Measurements from ENCODE around the gene TOPORS.

The TOPORS gene

DNA sequence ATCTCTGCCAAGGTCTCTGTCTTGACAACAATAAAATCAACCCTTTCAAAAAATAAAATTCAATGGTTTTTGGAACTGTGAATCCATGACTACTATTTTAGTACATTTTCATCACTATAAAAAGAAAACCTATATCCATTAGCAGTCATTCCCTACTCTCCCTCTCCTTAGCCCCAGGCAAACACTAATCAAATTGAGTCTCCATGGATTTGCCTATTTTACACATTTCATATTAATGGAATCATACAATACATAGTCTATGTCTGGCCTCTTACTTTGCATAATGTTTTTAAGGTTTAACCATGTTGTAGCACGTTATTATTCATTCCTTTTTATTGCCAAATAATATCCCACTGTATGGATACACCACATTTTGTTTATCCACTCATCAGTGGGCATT, 50.5 kb downstream of the TOPORS start:
- no peak for DNase-seq

DNA sequence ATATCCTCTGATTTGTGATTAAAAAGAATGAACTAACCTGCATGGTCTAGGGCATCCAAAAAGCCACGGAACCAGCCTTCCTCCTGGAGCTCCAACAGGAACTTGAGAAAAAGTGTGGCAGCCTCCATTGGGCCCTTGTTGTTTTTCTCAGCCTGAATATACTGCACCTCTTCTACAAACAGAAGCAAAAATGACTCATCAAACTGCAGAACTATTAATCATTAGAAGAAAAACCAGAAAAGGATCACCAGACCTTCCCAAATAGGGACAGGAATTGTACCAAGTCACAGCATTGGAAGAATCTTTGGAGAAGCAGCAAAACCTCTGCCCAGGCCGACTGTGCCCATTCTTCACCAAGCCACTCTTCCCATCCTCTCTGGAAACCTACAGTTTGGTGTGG, 51.6 kb downstream of the TOPORS start:
- DNase-seq: no peak

DNA sequence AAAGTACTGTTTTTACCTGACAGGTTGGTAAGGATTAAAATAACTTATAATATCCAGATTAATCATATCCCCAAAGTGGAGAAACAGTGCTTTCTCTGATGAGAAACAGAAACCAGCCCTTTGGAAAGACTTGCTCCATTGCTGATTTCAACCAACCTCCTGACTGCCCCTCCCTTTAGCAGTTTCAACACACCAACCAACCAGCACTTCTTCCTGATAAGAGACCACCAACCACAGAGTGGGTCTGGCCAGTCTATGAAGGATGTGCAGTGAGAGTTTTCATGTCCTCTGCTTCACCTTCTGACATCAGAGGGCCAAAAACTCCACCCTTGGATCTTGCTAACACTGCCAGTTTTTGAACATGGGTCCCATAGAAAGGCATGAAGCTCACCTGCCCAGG, 54.5 kb downstream of the TOPORS start:
- DNase-seq: no peak

DNA sequence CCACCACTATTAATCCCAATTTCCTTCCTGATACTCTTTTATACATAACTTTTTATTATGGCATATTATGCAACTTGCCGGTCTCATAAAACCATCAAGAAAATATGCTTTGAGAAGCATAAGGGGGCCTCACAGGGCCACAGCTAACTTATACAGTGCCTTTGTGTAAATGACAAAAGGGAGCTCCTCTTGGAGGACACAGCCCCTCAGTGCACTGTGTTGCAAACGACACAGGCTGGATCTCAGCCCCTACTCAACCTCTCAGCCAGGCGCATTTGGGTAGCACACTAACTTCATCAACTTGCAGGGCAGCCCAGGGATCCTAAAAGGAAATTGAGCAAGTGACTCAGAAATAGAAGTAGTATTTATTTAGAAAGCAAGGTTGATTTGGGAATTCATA, 61.8 kb downstream of the TOPORS start:
- DNase-seq: no peak
